Pons (tissue), 1 donor: ENCODE data around the gene C19orf38.
"Not testable (repeated sequence)": the region's sequence is repeated elsewhere in the genome, so short reads cannot be mapped to it uniquely, and the experiment has no call there.

Experiments used
- DNase-seq: peaks from one replicate; pipeline ENCODE4 v3.0.0-alpha.2; 2016; ENCODE audit warnings: low spot score

Gene C19orf38

GRCh38 chr19:10852098-10852800, 4.0 kb downstream of the C19orf38 start:
- no peak for DNase-seq

- no peak for DNase-seq
These were observed 4.7 kb downstream of the C19orf38 start for GRCh38 chr19:10852941-10853340.

- DNase-seq = no peak
These were observed 6.3 kb downstream of the C19orf38 start for GRCh38 chr19:10854350-10855089.

GRCh38 chr19:10855879-10856522, 7.8 kb downstream of the C19orf38 start:
- no peak for DNase-seq

- not testable (repeated sequence) for DNase-seq
These were observed 8.7 kb downstream of the C19orf38 start for GRCh38 chr19:10856899-10857298.

GRCh38 chr19:10858204-10858828, 10.1 kb downstream of the C19orf38 start:
- DNase-seq = no peak

- DNase-seq = no peak
These were observed 13.0 kb downstream of the C19orf38 start for GRCh38 chr19:10861103-10861651.

- DNase-seq = no peak
These were observed 14.4 kb downstream of the C19orf38 start for GRCh38 chr19:10862561-10863106.

GRCh38 chr19:10863107-10863717, 15.0 kb downstream of the C19orf38 start:
- DNase-seq = no peak

- peak; percentile 68 for DNase-seq
These were observed 16.3 kb downstream of the C19orf38 start for GRCh38 chr19:10864538-10864899.

GRCh38 chr19:10866495-10866894, 18.3 kb downstream of the C19orf38 start:
- DNase-seq = no peak

- DNase-seq = no peak
These were observed 20.8 kb downstream of the C19orf38 start for GRCh38 chr19:10868872-10869547.

- not testable (repeated sequence) for DNase-seq
These were observed 21.7 kb downstream of the C19orf38 start for GRCh38 chr19:10869872-10870311.

GRCh38 chr19:10870501-10870954, 22.3 kb downstream of the C19orf38 start:
- no peak for DNase-seq

- DNase-seq = peak; percentile 99
These were observed 22.9 kb downstream of the C19orf38 start, which contains the start of gene CARM1 for GRCh38 chr19:10870955-10871603. Gene CARM1, plus strand, starts transcription at chr19:10871553. Its CDS starts 150 bp downstream, at chr19:10871703.

GRCh38 chr19:10871711-10872545, 23.7 kb downstream of the C19orf38 start:
- no peak for DNase-seq

GRCh38 chr19:10872546-10873107, 24.4 kb downstream of the C19orf38 start:
- DNase-seq = peak; percentile 16

- no peak for DNase-seq
These were observed 25.8 kb downstream of the C19orf38 start for GRCh38 chr19:10874024-10874423.
